Uterus (tissue), 2 donors: ENCODE results near the gene OR9K2.

Experiments used
- POLR2A ChIP-seq, 2 donors: fragments of 450-650 bp; IDR thresholded peaks; one replicate each; pipeline ENCODE4 v1.6.1; 2016; ENCODE audit warnings: antibody characterized with exemption in 2 of 2, mild to moderate bottlenecking in 1 of 2, moderate library complexity in 1 of 2
- TF ChIP-seq, protein P1 (sequence below), 4 experiments: fragments of 200-600 bp in 2 of 4; fragments of 450-650 bp in 2 of 4; sonication (generic) in 2 of 4; IDR thresholded peaks; one replicate each; pipeline ENCODE4 v1.5.1; 2016 to 2019; ENCODE audit warnings: antibody characterized with exemption in 4 of 4, mild to moderate bottlenecking in 2 of 4, moderate library complexity in 1 of 4

DNA sequence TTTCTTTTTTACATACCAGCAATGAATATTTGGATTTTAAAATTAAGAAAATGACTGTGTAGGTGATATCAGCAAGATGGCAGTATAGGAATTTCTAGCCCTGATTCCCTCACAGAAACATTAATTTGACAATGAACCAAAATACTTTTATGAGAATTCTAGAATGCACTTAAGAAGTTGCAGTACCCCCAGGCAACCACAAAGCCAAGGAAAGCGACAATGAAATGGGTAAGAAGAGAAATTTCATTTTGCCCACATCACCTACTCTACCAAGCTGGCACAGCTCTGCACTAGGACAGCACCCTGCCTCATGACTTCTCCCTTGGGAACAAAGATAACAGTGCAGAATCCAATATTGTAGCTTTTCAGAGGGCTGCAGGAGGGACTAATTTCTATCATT is 6.6 kb downstream of the OR9K2 start:
- TF ChIP-seq, protein P1, sequence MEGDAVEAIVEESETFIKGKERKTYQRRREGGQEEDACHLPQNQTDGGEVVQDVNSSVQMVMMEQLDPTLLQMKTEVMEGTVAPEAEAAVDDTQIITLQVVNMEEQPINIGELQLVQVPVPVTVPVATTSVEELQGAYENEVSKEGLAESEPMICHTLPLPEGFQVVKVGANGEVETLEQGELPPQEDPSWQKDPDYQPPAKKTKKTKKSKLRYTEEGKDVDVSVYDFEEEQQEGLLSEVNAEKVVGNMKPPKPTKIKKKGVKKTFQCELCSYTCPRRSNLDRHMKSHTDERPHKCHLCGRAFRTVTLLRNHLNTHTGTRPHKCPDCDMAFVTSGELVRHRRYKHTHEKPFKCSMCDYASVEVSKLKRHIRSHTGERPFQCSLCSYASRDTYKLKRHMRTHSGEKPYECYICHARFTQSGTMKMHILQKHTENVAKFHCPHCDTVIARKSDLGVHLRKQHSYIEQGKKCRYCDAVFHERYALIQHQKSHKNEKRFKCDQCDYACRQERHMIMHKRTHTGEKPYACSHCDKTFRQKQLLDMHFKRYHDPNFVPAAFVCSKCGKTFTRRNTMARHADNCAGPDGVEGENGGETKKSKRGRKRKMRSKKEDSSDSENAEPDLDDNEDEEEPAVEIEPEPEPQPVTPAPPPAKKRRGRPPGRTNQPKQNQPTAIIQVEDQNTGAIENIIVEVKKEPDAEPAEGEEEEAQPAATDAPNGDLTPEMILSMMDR (IDR thresholded peaks at IDR 0.05), result no peak
- no peak for TF ChIP-seq POLR2A (IDR thresholded peaks at IDR 0.05)
